Dermis blood vessel endothelial cell (primary cell): ENCODE results near the gene WWC2. TPM values are rescaled to one million over a fixed set of nuclear protein-coding genes. Genes with fewer than 3 reads are reported as not detected.

Source experiments
- DNase-seq: peaks from one replicate; pipeline ENCODE4 v3.0.0; 2010
- total RNA-seq: library from RNA; depleted of rRNA; stranded (reverse); fragments of >200 nt; gene quantifications from 2 replicates; pipeline ENCODE4 v1.2.3, GENCODE V29; 2014

WWC2 gene
- total RNA-seq: 31.3 and 43.8 TPM in 2 replicates

GRCh38 chr4:183098723-183099536 lies at the start of gene WWC2:
Gene WWC2, plus strand, starts transcription at chr4:183099257. Its CDS starts 235 bp downstream, at chr4:183099492.
- DNase-seq: peak; percentile 96

- DNase-seq: no peak
Measured at GRCh38 chr4:183053681-183054080, 45.4 kb upstream of the WWC2 start.

DNA sequence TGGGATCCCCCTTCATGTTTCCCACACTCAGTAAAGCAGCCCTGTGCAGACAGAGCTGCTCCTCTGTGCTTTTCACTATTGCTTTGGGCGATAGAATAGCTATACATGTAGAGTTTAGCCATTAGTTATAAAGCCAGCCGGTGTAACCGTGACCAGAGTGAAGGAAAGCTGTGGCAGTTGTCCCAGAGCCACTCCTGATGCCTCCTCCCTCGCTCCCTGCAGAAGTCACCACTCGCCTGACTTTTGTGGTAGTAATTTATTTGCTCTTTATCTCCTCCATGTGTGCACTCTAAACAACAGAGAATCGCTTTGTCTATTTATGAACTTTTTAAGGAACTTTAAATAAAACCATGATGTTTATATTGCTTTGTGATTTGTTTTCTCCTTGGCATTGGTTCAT lies 41.8 kb upstream of the WWC2 start:
- DNase-seq: no peak

DNA sequence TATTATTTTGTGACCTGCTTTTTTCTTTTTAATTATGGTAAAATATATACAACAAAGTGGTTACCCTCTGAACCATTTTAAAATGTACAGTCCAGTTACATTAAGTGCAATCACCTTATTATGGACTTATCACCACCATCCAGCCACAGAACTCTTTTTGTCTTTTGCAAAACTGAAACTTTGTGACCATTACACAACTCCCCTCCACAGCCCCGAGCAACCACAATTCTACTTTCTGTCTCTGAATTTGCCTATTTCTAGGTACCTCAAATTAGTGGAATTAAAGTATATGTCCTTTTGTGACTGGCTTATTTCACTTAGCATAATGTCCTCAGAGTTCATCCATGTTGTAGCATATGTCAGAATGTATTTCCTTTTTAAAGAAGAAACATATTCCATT lies 39.3 kb upstream of the WWC2 start:
- no peak for DNase-seq

DNA sequence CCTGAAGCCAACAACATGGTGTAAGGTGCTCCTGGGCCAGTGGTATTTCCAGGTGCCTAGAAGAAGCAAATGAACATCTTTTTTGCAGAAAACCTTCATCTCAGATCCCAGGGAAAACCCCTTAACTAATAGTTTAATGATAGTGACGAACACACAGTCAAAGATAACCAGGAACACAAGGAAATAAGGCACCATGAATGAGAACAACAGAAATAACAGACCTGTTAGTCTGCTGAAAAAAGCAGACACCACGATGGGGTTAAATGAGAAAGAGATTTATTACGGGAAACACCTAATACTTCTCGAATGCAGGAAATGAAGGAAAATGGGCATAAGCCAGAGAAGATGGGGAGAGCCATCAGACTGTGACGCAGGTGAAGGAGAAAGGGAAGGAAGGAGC lies 30.6 kb upstream of the WWC2 start:
- DNase-seq: no peak

DNA sequence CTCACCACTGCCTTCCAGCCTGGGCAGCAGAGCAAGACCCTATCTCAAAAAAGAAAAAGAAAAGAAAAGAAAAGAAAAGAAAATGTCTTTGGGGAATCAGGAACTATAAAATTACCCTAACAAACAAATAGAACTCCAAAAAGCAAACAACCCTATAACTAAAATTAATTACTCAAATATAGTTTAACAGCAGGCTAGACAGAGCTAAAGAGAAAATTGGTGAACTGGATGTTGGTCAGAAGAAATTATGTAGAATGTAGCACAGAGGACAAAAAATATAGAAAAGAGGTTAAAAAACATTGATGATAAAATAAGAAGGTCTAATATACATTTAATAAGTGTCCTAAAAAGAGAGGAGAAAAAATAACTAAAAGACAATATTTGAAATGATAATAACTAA lies 27.8 kb upstream of the WWC2 start:
- no peak for DNase-seq

DNA sequence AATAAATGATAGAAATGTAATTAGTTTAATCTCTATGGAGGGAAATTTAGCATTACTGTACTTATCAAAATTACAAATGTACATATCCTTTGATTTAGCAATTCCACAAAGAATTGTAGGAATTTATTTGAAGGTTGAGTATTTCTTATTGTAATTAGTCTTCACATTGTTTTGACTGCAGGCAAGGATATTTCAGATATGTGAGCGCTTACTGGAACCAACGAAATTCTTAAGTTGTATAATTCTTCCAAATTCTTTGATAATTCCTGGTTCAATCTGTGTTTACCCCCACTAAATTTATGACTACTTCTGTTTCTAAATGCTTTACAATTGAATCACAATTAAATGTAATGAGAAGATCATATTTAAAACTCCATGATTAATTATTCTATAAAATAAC lies 26.9 kb upstream of the WWC2 start:
- no peak for DNase-seq

DNA sequence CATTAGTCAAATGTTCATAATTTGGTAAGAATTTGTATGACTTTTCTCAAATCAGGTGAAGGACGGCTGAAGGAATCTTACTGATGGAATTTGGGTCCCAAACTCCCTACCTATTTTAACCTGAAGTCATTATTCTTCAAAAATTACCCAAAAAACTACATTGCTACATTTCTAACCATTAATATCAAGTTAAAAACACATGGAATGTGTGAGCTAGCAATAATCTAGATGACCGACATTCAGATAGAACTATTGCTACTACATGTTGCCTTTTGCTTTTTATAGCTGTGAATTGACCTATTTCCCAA lies 25.3 kb upstream of the WWC2 start:
- no peak for DNase-seq

DNA sequence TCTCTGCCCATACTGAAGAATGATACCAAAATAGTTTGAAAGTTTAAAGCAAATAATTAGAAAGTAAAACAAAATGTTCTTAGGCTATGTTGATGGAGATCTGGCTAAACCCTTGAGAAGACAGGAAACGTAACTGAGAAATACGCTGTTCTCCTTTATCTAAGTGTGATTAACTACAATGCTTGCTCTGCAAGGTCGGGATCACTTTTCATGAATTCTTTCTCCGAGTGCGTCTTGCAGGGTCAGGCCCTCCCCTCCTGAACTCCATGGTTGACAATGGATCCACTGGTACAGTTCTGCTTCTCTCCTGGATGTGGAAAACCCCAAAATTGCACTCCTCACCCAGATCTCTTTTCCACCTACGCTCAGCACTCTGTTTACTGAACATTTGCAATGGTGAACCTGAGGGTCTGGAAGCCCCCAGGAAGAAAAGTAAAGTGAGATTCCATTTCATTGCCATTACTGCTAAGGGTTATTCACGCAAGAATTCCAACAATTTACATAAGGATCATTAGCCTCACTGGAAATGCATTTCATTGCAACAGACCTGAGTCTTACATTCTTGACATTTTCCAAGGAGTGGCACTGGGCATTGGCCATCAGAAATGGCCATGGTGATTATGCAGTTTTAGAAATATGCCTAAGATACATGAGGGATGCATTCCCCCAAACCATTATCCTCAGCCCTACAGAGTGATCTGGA lies 24.6 kb upstream of the WWC2 start:
- DNase-seq: no peak

DNA sequence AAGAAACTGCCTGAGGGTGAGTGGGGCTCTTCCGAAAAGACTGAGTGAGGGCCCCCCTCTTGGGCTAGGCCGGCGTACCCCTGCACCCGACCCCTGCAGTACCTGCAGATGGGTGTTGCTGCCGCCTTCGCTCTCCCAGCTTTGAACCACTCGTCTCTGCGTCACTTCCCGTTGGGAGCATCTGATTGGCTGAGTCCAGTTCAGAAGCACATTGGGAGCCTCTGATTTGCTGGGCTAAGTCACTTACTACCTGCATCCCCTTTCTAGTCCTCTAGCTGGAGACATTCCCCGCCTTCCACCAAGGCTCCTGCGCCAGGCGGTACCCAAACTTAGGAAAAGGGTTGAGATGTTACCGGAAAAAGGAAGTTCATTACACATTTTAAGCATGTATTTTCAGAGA lies 20.4 kb upstream of the WWC2 start:
- DNase-seq: no peak

GRCh38 chr4:183080372-183081115 lies 18.5 kb upstream of the WWC2 start:
- no peak for DNase-seq

DNA sequence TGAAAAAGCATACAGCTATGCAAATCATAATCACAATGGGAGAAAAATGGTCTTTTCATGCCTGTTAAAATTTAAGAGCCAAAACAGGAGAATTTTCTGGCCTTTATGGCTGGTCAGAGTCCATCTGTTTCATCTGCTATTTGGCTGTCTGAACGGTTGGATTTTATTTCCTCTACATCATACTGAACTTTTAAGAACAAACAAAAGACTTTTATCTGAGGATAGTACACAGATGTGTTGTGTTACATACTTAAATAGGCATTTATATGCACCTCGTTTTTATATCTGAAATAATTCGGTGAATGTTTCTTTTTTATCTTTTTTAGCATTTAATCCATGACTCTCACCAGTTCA lies 18.0 kb upstream of the WWC2 start:
- no peak for DNase-seq

DNA sequence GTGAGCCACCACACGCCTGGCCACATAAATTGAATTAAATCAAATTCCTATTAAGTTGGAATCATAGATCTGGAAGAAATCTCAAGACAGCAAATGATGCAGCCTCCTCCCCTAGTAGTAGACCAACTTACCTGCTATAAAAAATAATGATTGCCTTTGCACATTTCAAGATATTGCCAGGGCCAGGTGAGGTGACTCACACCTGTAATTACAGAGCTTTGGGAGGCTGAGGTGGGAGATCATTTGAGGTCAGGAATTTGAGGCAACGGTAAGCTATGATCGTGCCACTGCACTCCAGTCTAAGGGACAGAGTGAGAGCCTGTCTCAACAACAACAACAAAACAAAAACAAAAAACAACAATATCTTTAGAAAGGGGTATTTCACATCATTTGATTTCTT lies 17.0 kb upstream of the WWC2 start:
- DNase-seq: no peak

- DNase-seq: no peak
Measured at GRCh38 chr4:183094393-183095198, 4.5 kb upstream of the WWC2 start.

DNA sequence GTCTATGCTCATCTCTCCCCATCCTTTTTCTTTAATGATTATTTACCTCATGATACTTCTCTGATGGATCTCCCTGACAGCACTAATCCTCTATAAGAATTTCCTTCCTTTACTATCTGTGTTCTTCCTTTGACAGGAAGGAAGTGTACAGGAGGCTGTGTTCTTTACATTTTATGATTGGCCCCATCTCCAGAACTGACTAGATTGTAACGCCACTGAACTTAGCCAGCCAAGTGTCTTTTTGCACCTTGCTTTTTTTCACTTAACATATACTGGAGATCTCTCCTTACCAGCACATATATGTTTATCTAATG lies 3.9 kb upstream of the WWC2 start:
- no peak for DNase-seq

DNA sequence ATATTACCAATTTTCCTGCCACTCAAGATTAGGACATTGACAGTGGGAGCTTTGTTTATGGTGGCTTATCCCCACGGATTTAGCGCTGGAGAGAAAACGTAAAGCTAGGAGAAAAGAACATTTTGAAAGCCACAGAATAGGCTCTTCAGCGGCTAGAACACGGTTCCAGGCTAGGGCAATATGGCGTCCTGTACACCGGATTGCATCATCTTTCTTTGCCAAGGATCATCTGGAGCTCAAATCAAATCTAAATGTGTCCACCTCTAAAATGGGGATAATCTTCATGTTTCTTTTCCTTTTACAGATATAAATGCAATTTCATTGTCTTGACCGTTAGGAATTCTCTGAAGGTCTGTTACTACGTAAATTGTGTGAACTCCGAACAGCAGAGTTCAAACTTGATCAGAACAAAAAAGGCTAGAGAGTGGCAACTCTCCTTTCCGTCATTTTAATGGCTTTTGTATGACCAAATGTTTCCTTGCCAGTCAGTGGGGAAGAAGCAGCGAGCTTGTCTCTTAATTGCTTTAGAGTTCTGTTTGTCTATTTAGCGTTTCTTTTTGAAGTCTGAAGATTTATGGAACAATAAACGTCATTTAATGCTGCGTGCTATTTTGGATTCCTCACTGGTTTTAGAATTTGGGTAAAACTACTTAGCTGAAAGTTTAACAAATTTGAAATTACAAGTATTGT lies 2.6 kb upstream of the WWC2 start:
- no peak for DNase-seq

GRCh38 chr4:183097231-183098018 lies 1.6 kb upstream of the WWC2 start:
- no peak for DNase-seq

DNA sequence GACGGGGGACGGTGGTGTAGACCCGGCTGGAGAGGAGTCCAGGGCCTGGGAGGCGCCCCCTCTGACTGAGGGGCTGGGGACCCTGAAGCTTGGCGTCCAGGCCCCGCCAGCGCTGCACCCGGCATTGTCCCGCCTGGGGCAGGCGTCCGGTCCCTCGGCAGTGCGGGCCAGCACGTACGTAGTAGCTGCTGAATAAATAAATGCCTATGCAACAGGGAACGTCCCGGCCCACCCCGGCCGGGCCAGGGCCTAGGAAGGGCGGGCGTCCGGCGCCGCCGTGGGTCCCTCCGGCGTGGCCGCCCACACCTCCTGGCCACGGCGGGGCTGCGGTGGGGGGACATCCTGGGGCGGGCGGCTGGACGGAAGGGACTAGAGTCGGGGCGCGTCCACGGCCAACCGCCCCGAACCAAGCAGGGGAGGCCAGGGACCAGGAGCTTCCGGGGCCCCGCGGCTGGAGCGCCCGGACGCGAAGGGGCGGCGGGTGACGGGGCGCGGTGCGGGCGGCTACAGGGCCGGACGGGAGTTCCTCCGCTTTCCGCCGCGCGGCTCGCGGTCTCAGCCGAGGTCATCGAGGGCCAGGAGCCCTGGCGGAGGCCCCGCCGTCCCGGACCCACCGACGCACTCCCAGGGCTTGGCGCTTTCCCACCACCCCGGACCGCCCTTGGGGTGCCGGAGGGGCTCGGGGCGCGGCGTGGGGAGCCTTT lies 886 bp upstream of the WWC2 start:
- peak; percentile 66 for DNase-seq

- peak; percentile 58 for DNase-seq
Measured at GRCh38 chr4:183099537-183100297, 660 bp downstream of the WWC2 start.

GRCh38 chr4:183100298-183100599 lies 1.2 kb downstream of the WWC2 start:
- no peak for DNase-seq
